ENCODE data around the gene SIGLEC6. TPM values are rescaled to one million over a fixed set of nuclear protein-coding genes. Genes with fewer than 3 reads are reported as not detected.

Gene SIGLEC6
- polyA plus RNA-seq, 4 donors = 0.09 to 0.76 TPM; not detected in 2

GRCh38 chr19:51567583-51567982 is 36.1 kb upstream of the SIGLEC6 start:
- H3K4me1 ChIP-seq (ENCODE audit: control insufficient read depth in 3 of 3, insufficient read depth in 2 of 3, low read depth in 1 of 3, low read length in 2 of 3) = peaks cover 0 to 9% (median 7%) of the 10 kb centered on the region in 3 donors
- H3K4me3 ChIP-seq (ENCODE audit: low read depth in 1 of 3, low read length in 3 of 3) = no peak overlapping the region
- DNase-seq = no peak
- WGBS, 3 donors = 73 to 83% (median 77%) methylated on average over 4 of the region's 4 CpGs
- no peaks in the 10 kb centered on the region for H3K9me3 ChIP-seq (ENCODE audit: control insufficient read depth in 2 of 2, insufficient read depth in 1 of 2, low read depth in 1 of 2, low read length in 1 of 2)
- H3K36me3 ChIP-seq (ENCODE audit: control insufficient read depth in 3 of 3, insufficient read depth in 2 of 3, low read depth in 1 of 3, low read length in 3 of 3) = no peaks in the 10 kb centered on the region
- peaks cover 0 to 9% (median 8%) of the 10 kb centered on the region in 3 donors for H3K27me3 ChIP-seq (ENCODE audit: control insufficient read depth in 3 of 3, insufficient read depth in 3 of 3, low read length in 3 of 3)
- FAIRE-seq = no peak
- H3K27ac ChIP-seq (ENCODE audit: low read depth in 1 of 3, low read length in 2 of 3) = no peak overlapping the region

- FAIRE-seq (no peak), DNase-seq (no peak)
- H3K4me3 ChIP-seq (ENCODE audit: low read depth in 1 of 3, low read length in 3 of 3) = no peak overlapping the region
- no peaks in the 10 kb centered on the region for H3K36me3 ChIP-seq (ENCODE audit: control insufficient read depth in 3 of 3, insufficient read depth in 2 of 3, low read depth in 1 of 3, low read length in 3 of 3)
- H3K27ac ChIP-seq (ENCODE audit: low read depth in 1 of 3, low read length in 2 of 3) = no peak overlapping the region
- peaks cover 0 to under 1% (median 0%) of the 10 kb centered on the region in 3 donors for H3K4me1 ChIP-seq (ENCODE audit: control insufficient read depth in 3 of 3, insufficient read depth in 2 of 3, low read depth in 1 of 3, low read length in 2 of 3)
- H3K27me3 ChIP-seq (ENCODE audit: control insufficient read depth in 3 of 3, insufficient read depth in 3 of 3, low read length in 3 of 3) = peaks cover 0 to 10% (median 9%) of the 10 kb centered on the region in 3 donors
- no peaks in the 10 kb centered on the region for H3K9me3 ChIP-seq (ENCODE audit: control insufficient read depth in 2 of 2, insufficient read depth in 1 of 2, low read depth in 1 of 2, low read length in 1 of 2)
- 60 to 69% (median 61%) methylated on average over 8 of the region's 8 CpGs for WGBS, 3 donors
These were observed 35.1 kb upstream of the SIGLEC6 start for GRCh38 chr19:51566489-51567100.

DNA sequence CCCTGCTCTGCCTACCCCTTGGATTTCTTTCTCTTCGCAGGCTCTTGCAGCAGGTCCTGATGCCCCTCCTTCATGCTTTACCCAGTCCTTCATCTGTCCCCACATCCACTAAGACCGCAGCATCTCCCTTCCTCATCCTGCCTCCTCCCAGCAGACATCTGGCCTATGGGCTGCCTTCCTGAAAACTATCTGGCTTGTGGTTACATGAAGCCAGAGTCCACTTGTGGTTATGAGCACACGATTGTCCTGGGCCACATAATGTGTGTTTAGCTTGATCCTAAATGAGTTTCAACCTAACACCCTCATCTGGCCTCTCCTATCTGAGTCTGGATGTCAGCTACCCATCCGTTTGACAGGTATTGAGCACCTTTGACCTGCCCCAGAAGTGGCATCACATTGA is 34.1 kb upstream of the SIGLEC6 start:
- H3K4me3 ChIP-seq (ENCODE audit: low read depth in 1 of 3, low read length in 3 of 3) = no peak overlapping the region
- H3K9me3 ChIP-seq (ENCODE audit: control insufficient read depth in 2 of 2, insufficient read depth in 1 of 2, low read depth in 1 of 2, low read length in 1 of 2) = no peaks in the 10 kb centered on the region
- no peak overlapping the region for H3K27ac ChIP-seq (ENCODE audit: low read depth in 1 of 3, low read length in 2 of 3)
- H3K4me1 ChIP-seq (ENCODE audit: control insufficient read depth in 3 of 3, insufficient read depth in 2 of 3, low read depth in 1 of 3, low read length in 2 of 3) = no peaks in the 10 kb centered on the region
- no peak for DNase-seq
- no peak for FAIRE-seq
- no peaks in the 10 kb centered on the region for H3K36me3 ChIP-seq (ENCODE audit: control insufficient read depth in 3 of 3, insufficient read depth in 2 of 3, low read depth in 1 of 3, low read length in 3 of 3)
- 56 to 61% (median 60%) methylated on average over 4 of the region's 4 CpGs for WGBS, 3 donors
- H3K27me3 ChIP-seq (ENCODE audit: control insufficient read depth in 3 of 3, insufficient read depth in 3 of 3, low read length in 3 of 3) = peaks cover 0 to 13% (median 9%) of the 10 kb centered on the region in 3 donors

- H3K4me1 ChIP-seq (ENCODE audit: control insufficient read depth in 3 of 3, insufficient read depth in 2 of 3, low read depth in 1 of 3, low read length in 2 of 3) = no peaks in the 10 kb centered on the region
- no peaks in the 10 kb centered on the region for H3K9me3 ChIP-seq (ENCODE audit: control insufficient read depth in 2 of 2, insufficient read depth in 1 of 2, low read depth in 1 of 2, low read length in 1 of 2)
- no peaks in the 10 kb centered on the region for H3K36me3 ChIP-seq (ENCODE audit: control insufficient read depth in 3 of 3, insufficient read depth in 2 of 3, low read depth in 1 of 3, low read length in 3 of 3)
- no peak overlapping the region for H3K4me3 ChIP-seq (ENCODE audit: low read depth in 1 of 3, low read length in 3 of 3)
- FAIRE-seq = no peak
- DNase-seq = no peak
- H3K27me3 ChIP-seq (ENCODE audit: control insufficient read depth in 3 of 3, insufficient read depth in 3 of 3, low read length in 3 of 3) = peaks cover 0 to 18% (median 9%) of the 10 kb centered on the region in 3 donors
- no peak overlapping the region for H3K27ac ChIP-seq (ENCODE audit: low read depth in 1 of 3, low read length in 2 of 3)
- 37 to 47% (median 41%) methylated on average over 6 of the region's 6 CpGs for WGBS, 3 donors
These were observed 33.3 kb upstream of the SIGLEC6 start for GRCh38 chr19:51564791-51565190.

DNA sequence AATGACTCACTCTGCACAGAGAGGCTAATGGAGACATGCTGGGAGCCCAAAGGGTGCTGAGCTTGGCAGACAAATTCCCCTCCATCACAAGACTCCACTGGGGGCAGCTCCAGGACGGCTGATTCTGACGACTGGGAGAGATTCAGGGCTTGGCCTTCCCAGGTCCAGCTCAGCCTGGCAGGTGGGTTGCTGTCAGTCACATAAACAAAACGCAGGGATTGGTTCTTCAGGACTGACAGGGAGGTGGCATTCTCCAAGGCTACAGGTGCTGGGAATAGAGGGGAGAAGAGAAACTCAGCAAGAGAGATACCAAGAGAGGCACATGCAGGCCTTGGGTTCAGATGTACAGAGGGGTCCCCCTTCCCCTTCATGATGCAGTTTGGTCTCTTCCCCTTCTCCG is 28.9 kb upstream of the SIGLEC6 start:
- Histone ChIP-seq H3K36me3 (ENCODE audit: control insufficient read depth in 3 of 3, insufficient read depth in 2 of 3, low read depth in 1 of 3, low read length in 3 of 3) (no peaks in the 10 kb centered on the region), H3K4me1 (ENCODE audit: control insufficient read depth in 3 of 3, insufficient read depth in 2 of 3, low read depth in 1 of 3, low read length in 2 of 3) (no peaks in the 10 kb centered on the region), H3K27ac (ENCODE audit: low read depth in 1 of 3, low read length in 2 of 3) (no peak overlapping the region), H3K9me3 (ENCODE audit: control insufficient read depth in 2 of 2, insufficient read depth in 1 of 2, low read depth in 1 of 2, low read length in 1 of 2) (no peaks in the 10 kb centered on the region), H3K4me3 (ENCODE audit: low read depth in 1 of 3, low read length in 3 of 3) (no peak overlapping the region), H3K27me3 (ENCODE audit: control insufficient read depth in 3 of 3, insufficient read depth in 3 of 3, low read length in 3 of 3) (peaks cover 0 to 10% (median 6%) of the 10 kb centered on the region in 3 donors)
- FAIRE-seq (no peak), DNase-seq (no peak)
- WGBS, 3 donors = 27 to 28% (median 27%) methylated on average over 4 of the region's 4 CpGs

GRCh38 chr19:51559240-51559639 is 27.8 kb upstream of the SIGLEC6 start:
- Histone ChIP-seq H3K27me3 (ENCODE audit: control insufficient read depth in 3 of 3, insufficient read depth in 3 of 3, low read length in 3 of 3) (peaks cover 0 to 10% (median 0%) of the 10 kb centered on the region in 3 donors), H3K4me1 (ENCODE audit: control insufficient read depth in 3 of 3, insufficient read depth in 2 of 3, low read depth in 1 of 3, low read length in 2 of 3) (no peaks in the 10 kb centered on the region), H3K4me3 (ENCODE audit: low read depth in 1 of 3, low read length in 3 of 3) (no peak overlapping the region), H3K36me3 (ENCODE audit: control insufficient read depth in 3 of 3, insufficient read depth in 2 of 3, low read depth in 1 of 3, low read length in 3 of 3) (no peaks in the 10 kb centered on the region), H3K27ac (ENCODE audit: low read depth in 1 of 3, low read length in 2 of 3) (no peak overlapping the region), H3K9me3 (ENCODE audit: control insufficient read depth in 2 of 2, insufficient read depth in 1 of 2, low read depth in 1 of 2, low read length in 1 of 2) (no peaks in the 10 kb centered on the region)
- DNase-seq (no peak), FAIRE-seq (no peak)
- WGBS, 3 donors = 50 to 65% (median 64%) methylated on average over 1 of the region's 1 CpG

DNA sequence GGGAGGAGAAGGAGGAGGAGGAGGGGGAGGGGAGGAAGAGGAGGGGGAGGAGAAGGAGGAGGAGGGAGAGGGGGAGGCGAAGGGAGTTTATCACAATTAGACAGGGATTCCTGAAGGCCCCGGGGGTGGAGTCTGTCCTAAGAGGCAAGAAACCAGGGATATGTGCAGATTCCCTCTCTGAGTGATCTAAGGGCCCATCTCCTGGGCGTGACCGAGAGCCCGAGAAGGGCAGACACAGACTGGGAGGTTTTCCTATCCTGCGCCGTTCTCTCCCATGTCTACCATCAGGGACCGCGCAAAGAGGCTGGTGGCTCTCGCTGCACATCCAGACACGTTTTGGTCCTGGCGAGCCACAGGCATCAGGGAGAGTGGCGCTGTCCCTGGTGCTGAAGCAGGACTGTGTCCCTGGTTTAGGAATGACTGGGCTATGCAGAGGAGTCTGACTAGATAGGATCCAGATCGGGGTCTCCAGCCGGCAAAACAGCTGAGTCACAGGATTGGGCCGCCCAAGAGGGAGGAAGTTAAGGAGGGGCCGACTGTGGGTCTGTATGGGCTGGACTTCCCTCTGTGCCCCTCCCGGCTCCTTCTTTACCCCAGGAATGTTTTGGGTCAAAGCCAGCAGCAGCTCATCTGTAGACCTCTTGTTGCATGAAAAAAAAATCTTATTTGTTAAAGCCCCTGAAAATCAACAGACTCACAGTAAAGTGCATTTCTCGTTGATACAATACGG is 21.7 kb upstream of the SIGLEC6 start:
- DNase-seq = peak; percentile 14 to 77
- no peak overlapping the region for H3K27ac ChIP-seq (ENCODE audit: low read depth in 1 of 3, low read length in 2 of 3)
- WGBS, 3 donors = 9 to 14% (median 13%) methylated on average over 20 of the region's 20 CpGs
- FAIRE-seq = no peak
- H3K4me3 ChIP-seq (ENCODE audit: low read depth in 1 of 3, low read length in 3 of 3) = no peak overlapping the region
- H3K9me3 ChIP-seq (ENCODE audit: control insufficient read depth in 2 of 2, insufficient read depth in 1 of 2, low read depth in 1 of 2, low read length in 1 of 2) = no peaks in the 10 kb centered on the region
- no peaks in the 10 kb centered on the region for H3K36me3 ChIP-seq (ENCODE audit: control insufficient read depth in 3 of 3, insufficient read depth in 2 of 3, low read depth in 1 of 3, low read length in 3 of 3)
- no peaks in the 10 kb centered on the region for H3K27me3 ChIP-seq (ENCODE audit: control insufficient read depth in 3 of 3, insufficient read depth in 3 of 3, low read length in 3 of 3)
- H3K4me1 ChIP-seq (ENCODE audit: control insufficient read depth in 3 of 3, insufficient read depth in 2 of 3, low read depth in 1 of 3, low read length in 2 of 3) = no peaks in the 10 kb centered on the region

GRCh38 chr19:51552608-51552995 is 21.1 kb upstream of the SIGLEC6 start:
- Histone ChIP-seq H3K36me3 (ENCODE audit: control insufficient read depth in 3 of 3, insufficient read depth in 2 of 3, low read depth in 1 of 3, low read length in 3 of 3) (no peaks in the 10 kb centered on the region), H3K27me3 (ENCODE audit: control insufficient read depth in 3 of 3, insufficient read depth in 3 of 3, low read length in 3 of 3) (no peaks in the 10 kb centered on the region), H3K4me1 (ENCODE audit: control insufficient read depth in 3 of 3, insufficient read depth in 2 of 3, low read depth in 1 of 3, low read length in 2 of 3) (no peaks in the 10 kb centered on the region), H3K27ac (ENCODE audit: low read depth in 1 of 3, low read length in 2 of 3) (no peak overlapping the region), H3K9me3 (ENCODE audit: control insufficient read depth in 2 of 2, insufficient read depth in 1 of 2, low read depth in 1 of 2, low read length in 1 of 2) (no peaks in the 10 kb centered on the region), H3K4me3 (ENCODE audit: low read depth in 1 of 3, low read length in 3 of 3) (no peak overlapping the region)
- 9 to 17% (median 12%) methylated on average over 1 of the region's 1 CpG for WGBS, 3 donors
- no peak for DNase-seq
- no peak for FAIRE-seq
